Right lobe of liver (tissue), 4 donors: ENCODE data around the gene TNIP3.

Experiments
- POLR2A ChIP-seq: fragments of 450-650 bp; IDR thresholded peaks from one replicate; pipeline ENCODE4 v1.6.1; 2017; ENCODE audit warnings: antibody characterized with exemption, mild to moderate bottlenecking
- TF ChIP-seq, protein P1 (sequence below), 4 donors: fragments of 200-600 bp in 3 of 4; fragments of 450-650 bp in 1 of 4; IDR thresholded peaks; one replicate each; pipeline versions ENCODE4 v1.5.1 to v1.8.0; 2016 to 2022; ENCODE audit warnings: antibody characterized with exemption in 4 of 4, mild to moderate bottlenecking in 2 of 4
- donor health status: DM: no; HTN: no; CAD: no.
- donor health status: DM: no; HTN: no; CAD: no.
- donor health status: DM: no; HTN: yes; CAD: no.

DNA sequence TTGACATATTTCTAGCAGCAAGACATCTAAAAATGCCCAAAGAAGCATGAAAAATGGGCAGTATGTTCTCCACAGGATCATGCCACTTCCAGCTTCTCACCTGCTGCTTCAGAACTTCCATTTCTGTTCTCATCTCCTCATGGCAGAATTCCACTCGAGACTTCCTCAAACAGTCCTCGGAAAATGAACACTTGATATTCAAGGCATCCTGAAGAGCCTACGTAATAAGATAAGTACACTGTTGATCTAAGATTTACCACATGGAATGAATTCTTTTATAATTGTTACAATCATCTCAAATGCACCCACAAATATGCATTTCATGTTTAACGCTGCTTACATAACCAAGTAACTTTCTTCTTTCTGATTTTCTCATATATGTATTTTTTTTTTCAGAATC lies 14.1 kb downstream of the TNIP3 start:
- TF ChIP-seq, protein P1, sequence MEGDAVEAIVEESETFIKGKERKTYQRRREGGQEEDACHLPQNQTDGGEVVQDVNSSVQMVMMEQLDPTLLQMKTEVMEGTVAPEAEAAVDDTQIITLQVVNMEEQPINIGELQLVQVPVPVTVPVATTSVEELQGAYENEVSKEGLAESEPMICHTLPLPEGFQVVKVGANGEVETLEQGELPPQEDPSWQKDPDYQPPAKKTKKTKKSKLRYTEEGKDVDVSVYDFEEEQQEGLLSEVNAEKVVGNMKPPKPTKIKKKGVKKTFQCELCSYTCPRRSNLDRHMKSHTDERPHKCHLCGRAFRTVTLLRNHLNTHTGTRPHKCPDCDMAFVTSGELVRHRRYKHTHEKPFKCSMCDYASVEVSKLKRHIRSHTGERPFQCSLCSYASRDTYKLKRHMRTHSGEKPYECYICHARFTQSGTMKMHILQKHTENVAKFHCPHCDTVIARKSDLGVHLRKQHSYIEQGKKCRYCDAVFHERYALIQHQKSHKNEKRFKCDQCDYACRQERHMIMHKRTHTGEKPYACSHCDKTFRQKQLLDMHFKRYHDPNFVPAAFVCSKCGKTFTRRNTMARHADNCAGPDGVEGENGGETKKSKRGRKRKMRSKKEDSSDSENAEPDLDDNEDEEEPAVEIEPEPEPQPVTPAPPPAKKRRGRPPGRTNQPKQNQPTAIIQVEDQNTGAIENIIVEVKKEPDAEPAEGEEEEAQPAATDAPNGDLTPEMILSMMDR (IDR thresholded peaks at IDR 0.05): no peak
- no peak for TF ChIP-seq POLR2A
